Neutrophil (primary cell): ENCODE data around the gene KATNAL2.
A peak's percentile ranks its signal among the peaks of the same experiment; 100 is the strongest.

Source experiments
- H3K27ac ChIP-seq: fragments of 200-600 bp; sonication (generic); 2 replicates; pipeline ENCODE4 v1.5.1; 2016; ENCODE audit warnings: mild to moderate bottlenecking, moderate library complexity
- H3K27me3 ChIP-seq: fragments of 200-600 bp; sonication (generic); 2 replicates; pipeline ENCODE4 v1.6.0; 2016; ENCODE audit warnings: mild to moderate bottlenecking
- H3K36me3 ChIP-seq: fragments of 200-600 bp; sonication (generic); 2 replicates; pipeline ENCODE4 v1.5.1; 2017
- H3K4me1 ChIP-seq, 2 experiments: fragments of 200-600 bp in 1 of 2; sonication (generic) in 1 of 2; 1 replicate in 1 of 2; 2 replicates in 1 of 2; pipeline versions ENCODE4 v1.5.1 to v1.6.1; 2013 to 2016; ENCODE audit warnings: low read depth in 1 of 2, low read length in 1 of 2, mild to moderate bottlenecking in 1 of 2, moderate library complexity in 1 of 2; ENCODE audit not compliant: control insufficient read depth in 1 of 2, insufficient read depth in 1 of 2
- H3K4me3 ChIP-seq, 2 experiments: fragments of 200-600 bp in 1 of 2; sonication (generic) in 1 of 2; 1 replicate in 1 of 2; 2 replicates in 1 of 2; pipeline ENCODE4 v1.5.1; 2013 to 2016; ENCODE audit warnings: low read depth in 1 of 2, low read length in 1 of 2, mild to moderate bottlenecking in 1 of 2, moderate library complexity in 1 of 2
- H3K9me3 ChIP-seq: fragments of 200-600 bp; sonication (generic); 2 replicates; pipeline ENCODE4 v1.5.1; 2016
- CTCF ChIP-seq: fragments of 200-600 bp; sonication (generic); IDR thresholded peaks from 2 replicates; pipeline ENCODE4 v1.5.1; 2016; ENCODE audit warnings: antibody characterized with exemption

The KATNAL2 gene

GRCh38 chr18:47149457-47150028 lies 232.1 kb downstream of the KATNAL2 start:
- Histone ChIP-seq H3K36me3 (no peaks in the 10 kb centered on the region), H3K4me1 (peaks cover 7 to 14% of the 10 kb centered on the region in 2 experiments), H3K9me3 (no peaks in the 10 kb centered on the region), H3K4me3 (peak overlapping the region; percentile 76 to 87), H3K27me3 (no peaks in the 10 kb centered on the region), H3K27ac (peak overlapping the region; percentile 73)
- no peak for TF ChIP-seq CTCF

DNA sequence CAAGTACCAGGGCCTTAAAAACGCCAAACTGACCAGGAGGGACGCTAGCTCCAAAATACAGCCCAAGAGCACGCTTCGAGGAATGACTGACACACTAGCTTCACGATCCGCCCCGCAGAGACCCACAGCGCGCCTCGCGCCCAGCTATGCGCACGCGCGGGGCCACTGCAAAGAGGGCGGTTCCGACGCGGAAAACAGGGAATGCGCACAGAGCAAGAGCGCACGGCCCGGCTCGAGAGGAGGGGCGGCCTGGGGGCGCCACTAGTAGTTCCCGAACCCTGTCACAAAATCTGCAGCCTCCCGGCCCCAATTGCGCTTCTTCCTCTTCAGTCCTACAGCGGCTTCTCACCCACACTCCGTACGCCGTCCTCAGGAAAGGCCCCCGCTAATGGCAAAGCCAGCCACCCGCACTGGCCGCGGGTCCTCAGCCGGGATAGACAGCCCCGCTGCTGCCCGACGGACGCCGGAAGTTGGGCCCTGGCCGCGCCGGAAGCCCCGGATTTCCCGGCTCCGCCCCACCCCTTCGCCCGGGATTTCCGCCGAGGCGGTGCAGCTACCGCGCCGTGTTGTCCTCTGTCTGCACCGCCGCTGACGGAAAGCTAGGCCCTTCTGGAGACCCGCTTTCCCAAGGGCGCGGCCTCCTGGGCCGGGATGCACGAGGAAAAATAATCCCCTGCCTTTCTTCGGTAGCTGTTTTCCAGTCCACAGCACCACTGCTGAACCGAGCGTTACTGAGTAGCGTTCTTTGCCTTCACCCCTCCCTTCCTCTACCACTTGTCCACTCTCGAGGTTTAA lies 232.8 kb downstream of the KATNAL2 start, which contains the start of gene HDHD2:
HDHD2 (minus strand) TSS at position 472 of the 795 bp plus-strand sequence. CDS start 14,061 bp downstream, outside the sequence.
- no peaks in the 10 kb centered on the region for H3K36me3 ChIP-seq
- TF ChIP-seq CTCF = no peak
- peak within 1 kb of the TSS; percentile 73 for H3K27ac ChIP-seq
- no peaks in the 10 kb centered on the region for H3K27me3 ChIP-seq
- no peaks in the 10 kb centered on the region for H3K9me3 ChIP-seq
- peaks cover 7 to 14% of the 10 kb centered on the region in 2 experiments for H3K4me1 ChIP-seq
- peak within 1 kb of the TSS; percentile 76 to 87 for H3K4me3 ChIP-seq

DNA sequence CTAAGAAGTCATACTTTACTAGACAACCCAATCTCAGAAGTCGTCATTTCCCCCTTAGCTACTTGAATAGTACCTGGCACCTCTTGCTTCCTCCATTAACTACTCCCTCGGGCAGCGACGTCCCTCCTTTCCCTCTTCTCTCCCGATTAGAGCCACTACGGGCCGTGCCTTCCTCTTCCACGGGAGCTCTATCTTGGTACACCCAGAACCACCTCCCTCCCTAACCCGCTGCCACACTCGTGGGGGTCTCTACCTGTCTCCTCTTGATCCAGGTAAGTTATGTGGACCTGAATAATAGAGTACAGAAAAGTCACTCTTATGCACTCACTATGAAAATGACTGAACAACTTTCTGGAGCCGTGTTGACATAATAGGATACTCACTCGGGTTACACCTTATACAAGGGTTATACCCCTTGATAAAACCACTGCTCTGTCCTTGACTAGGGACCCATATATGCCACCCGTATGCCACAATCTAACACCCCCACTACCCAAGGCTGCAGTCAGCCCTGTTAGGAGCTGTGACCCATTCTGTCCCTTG lies 233.5 kb downstream of the KATNAL2 start:
- no peak for TF ChIP-seq CTCF
- Histone ChIP-seq H3K9me3 (no peaks in the 10 kb centered on the region), H3K4me3 (peak overlapping the region; percentile 76 to 87), H3K27me3 (no peaks in the 10 kb centered on the region), H3K36me3 (no peaks in the 10 kb centered on the region), H3K4me1 (peaks cover 7 to 14% of the 10 kb centered on the region in 2 experiments), H3K27ac (peak overlapping the region; percentile 73)

DNA sequence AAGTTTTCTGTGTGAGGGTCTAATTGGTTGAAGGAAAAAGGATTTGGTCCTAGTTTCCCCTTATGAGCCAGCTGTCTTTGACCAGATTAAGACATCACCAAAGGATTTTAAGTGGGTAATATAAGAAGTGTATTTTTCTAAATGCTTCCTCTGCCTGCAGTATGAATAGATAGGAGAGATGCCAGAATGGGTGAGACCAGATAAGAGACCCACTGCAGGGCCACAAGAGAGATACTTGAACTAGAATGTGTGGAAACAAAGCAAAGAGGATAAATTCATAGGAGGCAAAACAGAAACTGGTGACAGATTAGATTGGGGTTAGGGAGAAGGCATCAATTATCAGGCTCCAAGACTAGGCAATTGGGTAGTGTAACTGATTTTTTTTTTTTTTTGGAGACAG lies 234.0 kb downstream of the KATNAL2 start:
- H3K36me3 ChIP-seq = no peaks in the 10 kb centered on the region
- H3K27me3 ChIP-seq = no peaks in the 10 kb centered on the region
- H3K27ac ChIP-seq = no peak overlapping the region
- H3K4me3 ChIP-seq = peak overlapping the region in 1 of 2 experiments; percentile 87
- H3K9me3 ChIP-seq = no peaks in the 10 kb centered on the region
- H3K4me1 ChIP-seq = peaks cover 7 to 14% of the 10 kb centered on the region in 2 experiments
- no peak for TF ChIP-seq CTCF
